GM19193 (cell line): ENCODE measurements around the gene MUCL3.

Source experiments
- POLR2A ChIP-seq: IDR thresholded peaks from 4 replicates; pipeline ENCODE4 v1.6.1; 2011; ENCODE audit not compliant: insufficient read depth, insufficient read length; ENCODE audit errors: extremely low read depth

MUCL3 gene

DNA sequence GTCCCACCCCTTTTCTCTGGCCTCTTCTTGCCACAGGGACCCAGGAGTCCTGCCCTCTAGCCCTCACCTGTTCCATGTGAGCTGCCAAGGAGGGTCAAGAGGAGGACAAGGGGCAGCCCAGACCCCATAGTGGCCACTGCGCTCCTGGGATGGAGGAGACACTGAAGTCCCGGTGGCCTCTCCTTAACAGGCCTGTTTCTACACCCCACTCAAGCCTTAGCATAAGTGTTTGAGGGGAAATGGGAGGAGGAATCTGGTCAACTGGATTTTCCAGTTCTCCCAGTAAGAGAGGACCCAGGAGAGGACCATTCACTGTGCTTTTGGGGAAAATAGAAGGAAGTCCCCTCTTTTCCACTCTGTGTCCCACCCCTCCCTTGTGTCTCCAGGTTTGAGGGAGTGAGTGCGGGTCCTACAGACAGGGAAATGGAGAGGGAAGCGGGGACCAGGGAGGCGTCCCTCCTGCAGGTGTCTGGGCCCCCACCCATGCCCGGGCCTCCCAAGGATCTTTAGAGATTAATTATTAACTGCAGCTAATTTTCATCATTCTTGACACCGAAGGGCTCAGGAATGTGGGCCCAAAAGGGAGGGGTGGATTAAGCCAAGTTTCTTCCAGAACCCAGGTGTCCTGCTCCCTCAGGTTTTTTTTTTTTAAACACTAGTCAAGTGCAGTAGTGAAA lies 8.7 kb upstream of the MUCL3 start, which contains the start of gene SFTA2:
Gene SFTA2 (minus strand): TSS at position 202 of the 677 bp plus-strand sequence. CDS start 74 bp downstream, at position 128.
- no peak for TF ChIP-seq POLR2A

DNA sequence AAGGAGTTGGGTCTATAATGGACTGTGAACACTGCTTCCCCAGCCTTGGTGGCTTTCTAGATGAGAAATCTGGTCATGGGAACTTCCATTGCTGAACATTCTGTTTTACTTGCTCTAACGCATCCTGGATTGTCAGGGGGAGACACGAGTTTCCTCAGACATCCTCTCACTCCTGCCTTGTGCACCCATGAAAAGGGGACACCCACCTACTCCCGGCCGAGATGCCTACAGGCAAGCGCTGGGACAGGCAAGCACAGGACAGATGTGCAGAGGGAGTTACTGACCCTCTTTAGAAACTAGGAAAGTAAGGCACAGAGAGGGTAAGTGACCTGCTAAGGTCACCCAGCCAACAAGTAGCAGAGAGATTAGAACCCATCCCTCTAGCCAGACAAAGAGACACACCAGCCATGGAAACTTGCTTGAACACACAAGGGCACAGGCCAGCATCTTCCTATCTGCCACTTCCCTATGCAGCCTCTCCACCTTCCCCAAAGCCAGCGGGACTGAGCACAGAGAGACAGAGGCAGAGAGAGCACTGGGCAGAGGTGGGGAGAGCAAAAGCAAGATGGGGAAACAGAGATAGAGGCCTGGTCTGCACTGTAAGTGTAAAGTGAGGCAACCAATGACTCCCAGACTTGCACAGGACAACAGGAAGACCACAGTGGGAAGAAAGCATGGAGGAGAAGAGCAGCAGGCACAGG lies 8.0 kb upstream of the MUCL3 start:
- TF ChIP-seq POLR2A = no peak

DNA sequence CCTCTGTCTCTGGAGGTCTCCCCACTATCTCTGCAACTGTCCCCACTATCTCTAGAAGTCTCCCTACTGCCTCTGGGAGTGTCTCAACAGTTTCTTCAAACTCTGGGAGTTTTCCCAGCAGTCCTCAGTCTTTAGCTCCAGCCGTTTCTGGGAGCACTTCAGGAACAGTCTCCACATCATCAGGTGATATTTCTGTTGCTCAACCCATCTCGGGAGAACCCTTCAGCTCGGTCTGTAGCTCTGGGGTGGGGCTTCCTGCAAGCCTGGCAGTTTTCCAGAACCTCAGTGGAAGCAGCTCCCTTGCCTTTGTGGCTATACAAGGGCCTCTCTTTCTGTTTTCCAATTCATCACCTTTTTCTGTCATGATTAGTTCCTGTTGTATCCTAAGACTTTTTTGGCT lies 5.8 kb upstream of the MUCL3 start:
- no peak for TF ChIP-seq POLR2A

DNA sequence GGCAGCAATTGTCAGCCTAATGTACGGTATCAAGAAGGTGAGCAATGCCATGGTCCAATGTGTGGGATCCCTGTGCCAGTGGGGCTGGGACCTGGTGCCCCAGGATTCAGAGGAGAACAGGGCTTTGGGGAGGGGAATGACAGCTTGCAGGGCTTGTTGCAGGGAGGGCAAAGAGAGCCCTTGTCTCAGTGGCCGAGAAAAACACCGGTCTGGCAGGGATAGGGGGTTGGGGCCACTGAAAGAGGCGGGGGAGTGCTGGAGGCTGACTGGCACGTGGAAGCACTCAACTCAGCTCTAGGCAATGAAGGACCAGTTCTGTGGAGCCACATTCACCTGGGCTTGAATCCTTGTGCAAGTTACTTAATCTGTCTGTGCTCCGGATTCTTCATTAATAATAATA lies 3.5 kb upstream of the MUCL3 start:
- TF ChIP-seq POLR2A = no peak

DNA sequence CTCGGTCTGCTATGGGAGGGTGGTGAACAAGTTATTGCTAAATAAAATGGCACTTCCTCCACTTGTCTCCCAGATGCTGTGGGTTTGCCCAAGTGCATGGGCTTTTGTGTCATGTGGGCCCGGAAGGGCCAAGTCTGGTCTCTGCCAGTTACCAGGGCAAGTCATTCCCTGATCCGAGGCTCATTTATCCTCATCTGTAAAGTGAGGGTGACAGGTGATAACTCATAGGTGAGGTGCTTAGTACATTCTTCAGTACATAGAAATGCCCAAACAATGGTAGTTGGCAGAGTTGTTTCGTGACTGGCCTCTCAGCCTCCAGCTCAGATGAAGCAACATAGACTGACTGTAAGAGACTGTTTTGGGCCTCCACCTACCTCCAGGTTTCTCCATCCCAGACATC lies 2.0 kb upstream of the MUCL3 start:
- no peak for TF ChIP-seq POLR2A

DNA sequence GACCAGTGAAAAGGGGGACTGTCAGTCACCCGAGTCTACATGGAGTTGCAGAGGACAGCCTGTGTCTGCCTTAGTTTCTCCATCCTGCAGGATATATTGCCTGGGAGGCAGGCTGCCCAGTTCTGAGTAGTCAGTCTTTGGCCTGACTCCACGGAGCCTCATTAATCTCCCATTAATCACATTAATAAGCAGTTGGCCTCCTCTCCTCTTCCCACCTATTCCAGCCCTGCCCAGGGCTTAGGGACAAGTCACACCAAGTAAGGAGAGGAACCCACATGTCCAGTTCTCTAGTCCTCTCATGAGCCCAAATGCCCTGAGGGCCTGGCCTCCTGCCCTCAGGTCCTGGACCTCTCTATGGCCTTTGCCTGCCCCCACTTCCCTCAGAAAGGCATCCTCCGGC lies 1.3 kb upstream of the MUCL3 start:
- no peak for TF ChIP-seq POLR2A

DNA sequence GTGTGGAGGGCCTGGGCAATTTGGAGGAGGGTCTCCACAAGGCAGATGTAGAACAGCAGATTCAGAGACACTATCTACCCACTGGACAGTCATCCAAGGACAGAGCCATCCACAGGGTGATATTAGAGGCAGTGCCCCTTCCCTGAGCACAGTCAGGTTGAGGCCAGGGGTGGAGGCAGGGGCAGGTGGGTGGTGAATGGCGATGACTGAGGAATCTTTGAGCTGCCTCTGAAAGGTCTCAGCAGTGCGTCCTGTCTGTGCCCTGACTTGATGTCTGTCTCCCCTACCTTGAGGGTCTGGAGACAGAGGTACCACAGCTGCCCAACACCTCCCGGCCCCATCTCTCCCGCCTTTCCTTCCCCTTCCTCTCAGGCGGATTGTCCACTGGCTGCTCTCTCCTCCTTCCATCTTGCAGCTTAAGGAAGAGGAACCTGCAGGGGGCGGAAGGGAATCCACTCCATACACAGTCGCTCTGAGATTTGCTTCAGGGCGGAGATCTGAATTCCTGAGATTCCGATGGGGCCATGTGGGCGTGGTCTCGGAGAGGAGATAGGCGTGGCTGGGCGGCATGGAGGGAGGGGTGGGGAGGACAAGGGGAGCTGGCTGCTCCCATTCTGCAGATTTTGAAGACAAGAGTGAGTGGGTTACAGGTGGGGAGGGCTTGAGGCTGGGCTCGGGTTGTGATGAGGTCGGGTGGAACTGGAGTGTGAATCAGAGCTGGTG lies 1.7 kb downstream of the MUCL3 start:
- no peak for TF ChIP-seq POLR2A

DNA sequence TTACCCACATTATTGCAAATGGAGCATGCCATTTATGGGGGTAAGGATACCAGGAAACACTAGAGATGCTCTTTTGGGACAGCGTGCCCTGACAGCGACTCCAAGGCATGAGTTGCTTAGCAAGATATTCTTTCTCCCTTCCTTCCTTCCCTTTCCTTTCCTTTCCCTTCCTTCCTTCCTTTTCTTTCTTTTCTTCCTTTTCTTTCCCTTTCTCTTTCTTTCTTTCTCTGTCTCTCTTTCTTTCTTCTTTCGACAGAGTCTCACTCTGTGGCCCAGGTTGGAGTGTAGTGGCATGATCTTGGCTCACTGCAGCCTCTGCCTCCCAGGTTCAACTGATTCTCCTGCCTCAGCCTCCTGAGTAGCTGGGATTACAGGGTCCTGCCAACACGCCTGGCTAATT lies 3.3 kb downstream of the MUCL3 start:
- no peak for TF ChIP-seq POLR2A

DNA sequence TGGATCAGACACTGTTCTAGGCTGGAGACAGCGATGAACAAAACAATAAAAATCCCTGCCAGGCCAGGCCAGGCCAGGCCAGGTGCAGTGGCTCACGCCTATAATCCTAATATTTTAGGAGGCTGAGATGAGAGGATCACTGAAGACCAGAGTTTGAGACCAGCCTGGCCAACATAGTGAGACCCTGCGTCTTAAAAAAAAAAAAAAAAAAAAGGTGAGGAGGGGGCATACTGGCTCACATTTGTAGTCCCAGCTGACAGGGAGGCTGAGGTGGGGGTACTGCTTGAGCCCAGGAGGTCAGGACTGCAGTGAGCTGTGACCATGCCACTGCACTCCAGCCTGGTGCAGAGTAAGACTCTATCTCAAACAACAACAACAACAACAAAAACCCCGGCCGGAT lies 4.5 kb downstream of the MUCL3 start:
- TF ChIP-seq POLR2A = no peak

DNA sequence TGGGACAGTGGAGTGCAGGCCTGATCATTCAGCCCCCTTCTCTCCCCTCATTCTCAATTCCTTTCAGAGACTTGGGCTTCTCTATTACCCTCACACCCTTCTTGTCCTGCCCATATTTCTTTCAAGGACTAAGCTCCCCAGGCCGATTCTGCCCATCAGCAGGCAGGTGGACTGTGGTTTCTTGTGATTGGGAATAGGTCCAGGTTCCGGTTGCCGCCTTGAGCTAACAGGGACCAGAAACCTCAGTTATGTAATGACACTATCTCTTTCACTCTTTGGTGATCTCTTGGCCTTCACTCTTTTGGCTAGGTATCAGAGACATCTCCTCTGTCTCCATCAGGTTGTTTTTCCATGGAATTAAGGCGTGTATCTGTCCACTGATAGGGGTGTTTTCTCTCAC lies 6.5 kb downstream of the MUCL3 start:
- TF ChIP-seq POLR2A = no peak

DNA sequence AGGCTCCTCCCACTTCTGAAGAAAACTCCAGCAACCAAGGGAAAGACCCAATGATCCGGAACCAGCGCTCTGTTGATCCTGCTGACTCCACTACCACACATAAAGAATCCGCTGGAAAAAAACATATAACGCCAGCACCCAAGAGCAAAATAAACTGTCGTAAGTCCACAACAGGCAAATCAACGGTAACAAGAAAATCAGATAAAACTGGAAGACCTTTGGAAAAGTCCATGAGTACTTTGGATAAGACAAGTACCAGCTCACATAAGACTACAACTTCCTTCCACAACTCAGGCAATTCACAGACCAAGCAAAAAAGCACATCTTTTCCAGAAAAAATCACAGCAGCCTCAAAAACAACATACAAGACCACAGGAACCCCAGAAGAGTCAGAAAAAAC lies 8.0 kb downstream of the MUCL3 start:
- TF ChIP-seq POLR2A = no peak

DNA sequence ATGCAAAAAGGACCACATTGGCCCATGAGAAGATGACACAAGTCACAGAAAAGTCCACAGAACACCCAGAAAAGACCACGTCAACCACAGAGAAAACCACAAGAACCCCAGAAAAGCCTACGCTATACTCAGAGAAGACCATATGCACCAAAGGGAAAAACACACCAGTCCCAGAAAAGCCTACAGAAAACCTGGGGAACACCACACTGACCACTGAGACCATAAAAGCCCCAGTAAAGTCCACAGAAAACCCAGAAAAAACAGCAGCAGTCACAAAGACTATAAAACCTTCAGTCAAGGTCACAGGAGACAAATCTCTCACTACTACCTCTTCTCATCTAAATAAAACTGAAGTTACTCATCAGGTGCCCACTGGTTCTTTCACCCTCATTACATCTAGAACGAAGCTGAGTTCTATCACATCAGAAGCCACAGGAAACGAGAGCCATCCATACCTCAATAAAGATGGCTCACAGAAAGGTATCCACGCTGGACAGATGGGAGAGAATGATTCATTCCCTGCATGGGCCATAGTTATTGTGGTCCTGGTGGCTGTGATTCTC lies 11.2 kb downstream of the MUCL3 start:
- TF ChIP-seq POLR2A = no peak

DNA sequence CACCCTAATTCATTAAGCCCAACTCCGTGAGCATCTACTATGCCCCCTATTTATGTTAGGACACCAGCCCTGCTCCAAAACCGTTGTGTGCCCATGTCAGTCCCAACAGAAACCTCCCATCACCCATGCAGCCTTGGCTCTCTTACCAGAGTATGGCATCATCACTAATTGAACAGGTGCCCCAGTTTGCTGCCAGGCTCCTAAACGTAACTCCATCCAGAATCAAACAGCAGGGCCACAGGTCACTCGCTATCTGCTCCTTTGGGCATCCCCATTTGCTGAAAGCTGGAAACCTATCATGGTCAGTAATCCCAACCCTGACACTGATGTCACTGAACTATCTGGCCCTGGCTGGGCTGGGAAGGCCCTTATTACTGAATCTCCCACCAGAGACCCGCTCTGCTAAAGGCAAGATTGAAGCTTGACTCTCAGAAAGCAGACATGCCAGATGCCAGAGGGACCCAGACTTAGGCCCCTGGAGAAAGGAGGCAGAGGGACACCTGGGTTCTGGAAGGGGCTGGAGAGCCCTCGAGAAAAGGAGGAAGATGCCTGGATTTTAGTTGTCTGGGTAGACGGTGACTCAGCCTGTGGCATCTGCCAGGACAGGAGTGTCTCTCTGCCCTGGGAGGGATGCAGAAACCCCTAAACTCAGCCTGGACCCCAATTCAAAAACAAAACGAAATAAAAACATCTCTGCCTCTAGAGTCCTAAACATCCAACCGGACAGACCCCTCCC lies 14.0 kb downstream of the MUCL3 start:
- no peak for TF ChIP-seq POLR2A

DNA sequence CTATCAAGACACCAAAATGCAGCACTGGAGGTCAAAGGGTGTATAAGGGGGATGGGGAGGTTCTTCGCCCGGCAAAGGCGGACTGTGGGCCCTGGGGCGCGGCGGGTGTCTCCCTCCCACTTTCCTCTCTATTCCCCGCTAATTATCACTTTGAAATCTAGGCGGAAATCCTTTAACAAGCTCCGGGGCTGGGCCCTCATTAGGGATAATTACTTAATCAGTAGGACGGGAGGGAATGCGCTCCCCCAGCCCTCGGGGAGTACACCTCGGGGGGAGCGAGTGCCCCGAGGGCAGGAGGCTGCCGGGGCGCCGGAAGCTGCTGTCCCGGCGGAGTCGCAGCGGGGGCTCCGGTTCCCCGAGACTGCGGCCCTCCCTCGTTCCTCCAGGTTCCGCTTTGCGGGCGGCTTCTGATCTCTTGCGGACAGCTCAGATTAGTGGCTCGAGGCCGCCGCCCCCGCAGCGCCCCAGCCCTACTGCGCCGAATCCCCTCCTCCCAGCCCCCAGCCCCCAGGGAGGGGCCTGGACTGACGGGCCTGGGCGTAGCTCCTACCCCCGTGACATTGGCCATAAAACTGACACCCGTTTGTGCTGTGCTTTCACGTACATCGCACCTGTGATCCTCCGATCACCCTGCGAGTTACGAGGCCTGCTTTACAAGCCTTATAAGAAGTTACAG lies 14.7 kb downstream of the MUCL3 start:
- peak; percentile 76 for TF ChIP-seq POLR2A
